ENCODE data around the gene MICAL2.
A peak's percentile ranks its signal among the peaks of the same experiment; 100 is the strongest.

The MICAL2 gene

DNA sequence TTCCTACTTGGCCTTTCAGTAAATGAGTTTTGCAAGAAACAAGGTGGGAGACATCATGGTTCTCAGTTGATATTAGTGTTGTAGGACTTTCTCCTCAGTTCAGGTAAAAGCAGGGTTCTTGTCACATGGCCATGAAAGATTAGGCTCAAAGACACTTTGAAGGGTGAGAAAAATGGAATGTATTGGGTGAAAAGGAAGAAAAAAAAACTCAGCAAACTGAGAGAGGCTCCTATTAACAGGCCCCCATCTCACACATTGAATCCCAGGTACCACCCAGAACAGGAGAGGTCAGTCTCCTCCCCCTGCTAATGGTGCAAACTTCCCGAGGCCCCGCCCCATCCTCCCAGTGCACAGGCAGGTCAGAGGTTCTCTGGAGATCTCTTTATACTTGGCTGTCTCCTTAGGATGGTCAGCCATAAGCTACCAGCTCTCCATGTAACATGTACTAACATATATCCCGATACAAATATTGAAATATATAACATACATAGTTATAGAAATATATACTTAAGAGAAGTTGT lies 62.2 kb downstream of the MICAL2 start:
- no peak for DNase-seq

DNA sequence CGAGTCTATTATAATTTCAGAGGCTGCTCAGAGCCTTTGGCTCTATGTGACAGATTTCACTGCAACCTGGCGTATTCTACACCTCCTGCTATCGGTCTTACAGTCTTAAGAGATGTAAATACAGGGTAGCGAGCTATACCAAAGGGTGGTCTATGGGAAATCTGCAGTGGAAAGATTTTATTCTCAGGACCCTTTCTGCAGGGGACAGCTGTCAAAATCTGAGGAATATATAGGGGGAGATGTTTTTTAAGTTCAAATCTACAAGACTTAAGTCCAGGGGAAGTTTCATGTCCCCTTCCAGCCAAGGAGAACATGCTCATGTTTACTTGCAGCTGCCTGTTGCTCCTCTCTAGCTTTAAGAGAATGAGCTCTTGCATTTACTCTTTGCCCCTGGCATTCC lies 62.7 kb downstream of the MICAL2 start:
- DNase-seq, result no peak

DNA sequence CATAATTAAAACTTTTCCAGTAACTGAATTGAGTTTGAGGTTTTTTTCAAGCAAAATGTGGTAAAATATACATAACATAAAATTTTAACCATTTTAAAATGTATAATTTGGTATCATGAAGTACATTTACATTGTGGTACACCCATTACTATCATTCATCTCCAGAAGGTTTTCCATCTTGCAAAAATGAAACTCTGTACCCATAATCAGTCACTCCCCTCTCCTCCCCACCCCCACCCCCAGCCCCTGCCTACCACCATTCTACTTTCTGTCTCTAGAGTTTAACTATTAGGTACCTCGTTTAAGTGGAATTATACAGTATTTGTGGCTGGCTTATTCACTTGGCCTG lies 63.7 kb downstream of the MICAL2 start:
- no peak for DNase-seq

DNA sequence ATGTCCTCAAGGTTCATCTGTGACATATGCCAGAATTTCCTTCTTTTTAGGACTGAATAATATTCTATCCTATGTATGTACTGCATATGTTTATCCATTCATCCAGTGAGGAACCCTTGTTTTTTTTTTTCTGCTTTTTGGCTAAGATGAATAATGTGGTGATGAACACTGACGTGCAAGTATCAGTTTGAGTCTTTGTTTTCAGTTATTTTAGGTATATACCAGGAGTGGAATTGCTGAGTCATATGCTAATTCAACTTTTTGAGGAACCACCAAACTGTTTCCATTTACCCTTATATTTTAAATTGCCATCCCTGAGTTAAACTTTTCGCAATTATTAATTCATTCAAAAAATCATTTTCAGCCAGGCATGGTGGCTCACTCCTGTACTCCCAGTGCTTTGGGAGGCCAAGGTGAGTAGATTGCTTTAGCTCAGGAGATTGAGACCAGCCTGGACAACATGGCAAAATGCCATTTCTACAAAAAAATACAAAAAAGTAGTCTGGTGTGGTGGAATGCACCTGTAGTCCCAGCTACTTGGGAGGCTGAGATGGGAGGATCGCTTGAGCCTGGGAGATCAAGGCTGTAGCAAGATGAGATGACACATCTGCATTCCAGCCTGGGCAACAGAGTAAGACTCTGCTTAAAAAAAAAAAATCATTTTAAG lies 64.2 kb downstream of the MICAL2 start:
- DNase-seq, result peak in 3 of 4 experiments; percentile 40 to 88 (median 71)

DNA sequence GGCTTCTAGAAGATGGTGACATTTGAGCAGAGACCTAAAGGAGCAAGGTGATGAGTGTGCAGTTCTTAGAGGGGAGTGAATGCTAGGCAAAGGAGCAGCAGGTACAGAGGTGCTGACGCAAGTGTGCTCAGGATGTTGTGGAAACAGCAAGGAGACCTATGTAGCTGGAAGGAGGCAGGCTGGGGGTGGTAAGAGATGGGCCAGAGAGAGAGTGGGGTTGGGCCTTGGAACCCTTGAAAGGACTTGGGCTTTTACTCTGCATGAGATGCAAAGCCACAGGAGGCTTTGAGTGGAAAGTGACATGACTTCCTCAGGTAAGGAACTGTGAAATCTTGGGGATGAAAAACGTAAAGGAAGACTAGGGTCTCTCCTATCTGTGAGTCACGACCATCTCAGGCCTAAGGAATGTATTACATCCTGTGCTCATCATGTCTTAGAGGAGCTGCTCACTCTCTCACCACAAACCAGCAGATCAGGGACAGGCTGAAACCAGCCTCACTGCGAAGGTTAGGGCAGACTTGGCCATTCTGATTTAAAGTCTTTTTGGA lies 65.4 kb downstream of the MICAL2 start:
- no peak for DNase-seq

DNA sequence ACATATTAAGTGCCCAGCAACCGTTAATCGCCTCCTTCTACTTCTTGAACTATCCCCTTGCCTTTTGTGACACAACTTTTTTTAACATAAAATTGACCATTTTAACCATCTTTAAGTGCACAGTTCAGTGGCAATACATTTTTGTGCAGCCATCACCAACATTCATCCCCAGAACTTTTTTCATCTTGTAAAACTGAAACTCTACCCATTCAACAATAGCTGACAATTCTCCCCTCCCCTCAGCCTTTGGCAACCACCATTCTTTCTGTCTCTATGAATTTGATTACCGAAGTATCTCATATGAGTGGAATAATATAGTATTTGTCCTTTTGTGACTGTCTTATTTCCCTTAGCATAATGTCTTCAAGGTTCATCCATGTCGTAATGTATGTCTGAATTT lies 66.0 kb downstream of the MICAL2 start:
- DNase-seq, result no peak

DNA sequence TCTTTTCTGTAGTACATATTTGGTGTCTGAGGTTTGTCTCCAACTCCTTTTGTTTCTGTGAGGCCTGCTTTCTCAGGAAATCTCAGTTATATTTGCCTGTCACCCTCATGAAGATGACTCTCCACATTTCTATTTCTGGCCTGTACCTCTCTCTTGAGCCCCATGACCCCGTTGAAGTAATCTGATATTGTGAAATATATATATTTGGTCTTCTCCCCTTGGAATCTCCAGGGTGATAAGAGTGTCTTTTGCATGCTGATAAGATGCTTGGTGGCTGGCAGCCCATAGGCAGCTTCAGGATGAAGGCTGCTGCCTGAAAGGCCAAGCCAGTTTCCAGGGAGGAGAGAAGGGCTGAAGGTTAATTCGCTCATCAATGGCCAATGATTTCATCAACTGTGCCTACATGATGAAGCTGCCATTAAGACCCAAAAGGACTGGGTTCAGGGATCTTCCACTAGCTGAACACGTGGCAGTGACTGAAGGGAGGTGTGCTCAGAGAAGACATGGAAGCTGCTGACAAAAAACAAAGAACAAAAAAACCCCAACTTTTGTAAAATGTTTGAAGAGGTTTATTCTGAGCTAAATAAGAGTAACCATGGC lies 67.4 kb downstream of the MICAL2 start:
- peak in 2 of 4 experiments; percentile 36 to 52 for DNase-seq

DNA sequence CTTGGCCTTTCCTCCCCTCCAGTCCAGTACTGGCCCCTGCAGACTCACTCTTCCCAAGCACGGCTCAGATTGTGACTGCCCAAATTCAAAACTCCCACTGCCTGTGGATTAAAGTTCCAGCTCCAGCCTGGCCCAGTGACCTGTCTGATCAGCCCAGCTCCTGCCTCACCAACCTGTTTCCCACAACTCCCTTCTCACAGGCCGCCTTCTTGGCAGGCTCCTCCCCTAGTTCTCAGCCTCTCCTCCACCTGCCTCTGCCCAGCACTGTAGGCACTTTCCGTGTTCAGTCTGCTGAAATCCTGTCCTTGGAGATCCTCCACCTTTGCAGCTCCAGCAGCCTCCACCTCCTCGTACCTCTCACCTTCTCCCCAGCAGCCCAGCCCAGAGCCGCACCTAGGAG lies 68.6 kb downstream of the MICAL2 start:
- DNase-seq, result no peak

DNA sequence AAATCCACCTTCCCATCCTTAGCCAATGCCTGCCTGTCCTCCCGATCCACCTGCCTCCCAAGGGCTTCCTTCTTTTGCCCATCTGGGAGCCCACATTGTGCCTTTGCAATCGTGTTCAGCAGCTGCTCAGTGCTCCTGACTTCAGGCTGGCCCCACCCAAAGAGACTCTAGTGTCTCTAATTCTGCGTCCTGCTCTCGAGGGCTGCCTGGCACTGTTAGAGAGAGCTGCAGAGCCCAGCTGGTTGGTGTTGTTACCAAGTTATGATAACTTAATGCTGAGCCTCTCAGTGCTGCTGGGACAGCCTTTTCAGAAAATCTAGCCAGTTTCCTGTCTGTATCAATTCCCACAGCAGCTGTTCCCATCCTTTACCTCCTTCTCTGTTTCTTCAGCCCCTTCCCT lies 69.1 kb downstream of the MICAL2 start:
- DNase-seq, result no peak

DNA sequence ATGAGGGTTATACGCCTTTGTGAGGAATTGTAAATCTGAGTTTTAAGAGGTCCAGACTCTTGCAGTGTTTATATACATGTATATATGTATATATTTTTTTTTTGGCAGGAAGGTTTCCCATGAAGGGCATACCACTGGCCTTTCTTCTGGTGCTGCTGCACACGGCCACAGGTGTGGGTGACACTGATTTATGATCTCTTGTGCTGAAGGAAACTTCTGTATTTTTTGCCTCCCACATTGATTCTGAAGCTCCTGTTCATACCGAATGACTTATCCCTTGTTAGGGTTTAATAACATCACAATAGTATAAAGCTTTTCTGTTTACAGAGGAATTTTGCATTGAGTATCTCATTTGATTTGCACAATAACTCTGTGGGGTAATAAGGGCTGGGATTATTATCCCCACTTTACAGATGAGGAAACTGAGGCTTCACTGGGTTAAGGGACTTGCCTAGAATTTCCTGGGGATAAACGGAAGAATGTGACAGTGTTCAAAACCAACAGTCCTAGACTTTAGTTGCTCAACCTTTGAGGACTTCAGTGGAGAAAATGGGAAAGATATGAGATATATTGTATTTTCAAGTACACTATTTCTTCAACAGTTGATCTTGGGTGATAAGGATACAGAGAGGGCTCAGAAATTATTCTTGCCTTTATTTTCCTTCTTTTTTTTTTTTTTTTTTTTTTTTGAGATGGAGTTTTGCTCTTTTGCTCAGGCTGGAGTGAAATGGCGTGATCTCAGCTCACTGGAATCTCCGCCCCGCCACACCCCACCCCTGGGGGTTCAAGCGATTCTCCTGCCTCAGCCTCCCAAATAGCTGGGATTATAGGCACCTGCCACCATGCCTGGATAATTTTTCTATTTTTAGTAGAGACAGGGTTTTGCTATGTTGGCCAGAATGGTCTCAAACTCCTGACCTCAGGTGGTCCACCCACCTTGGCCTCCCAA lies 70.1 kb downstream of the MICAL2 start:
- DNase-seq, result no peak

DNA sequence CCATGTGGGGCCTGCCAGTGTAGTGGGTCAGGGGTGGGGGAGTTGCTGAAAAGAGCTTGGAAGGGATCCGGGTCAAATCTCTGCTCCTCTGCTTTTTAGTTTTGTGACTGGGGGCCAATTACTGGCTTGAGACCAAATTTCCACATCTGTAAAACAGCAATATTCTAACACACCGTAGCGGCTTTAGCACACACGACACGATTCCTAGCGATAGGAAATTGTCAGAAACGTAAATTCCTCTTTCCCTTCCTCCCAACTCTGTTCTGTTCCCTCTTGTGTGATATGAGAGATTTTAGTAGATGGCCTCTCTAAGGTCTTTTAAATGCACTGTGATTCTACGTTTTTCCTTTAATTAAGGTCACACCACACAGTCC lies 71.9 kb downstream of the MICAL2 start:
- DNase-seq, result no peak

DNA sequence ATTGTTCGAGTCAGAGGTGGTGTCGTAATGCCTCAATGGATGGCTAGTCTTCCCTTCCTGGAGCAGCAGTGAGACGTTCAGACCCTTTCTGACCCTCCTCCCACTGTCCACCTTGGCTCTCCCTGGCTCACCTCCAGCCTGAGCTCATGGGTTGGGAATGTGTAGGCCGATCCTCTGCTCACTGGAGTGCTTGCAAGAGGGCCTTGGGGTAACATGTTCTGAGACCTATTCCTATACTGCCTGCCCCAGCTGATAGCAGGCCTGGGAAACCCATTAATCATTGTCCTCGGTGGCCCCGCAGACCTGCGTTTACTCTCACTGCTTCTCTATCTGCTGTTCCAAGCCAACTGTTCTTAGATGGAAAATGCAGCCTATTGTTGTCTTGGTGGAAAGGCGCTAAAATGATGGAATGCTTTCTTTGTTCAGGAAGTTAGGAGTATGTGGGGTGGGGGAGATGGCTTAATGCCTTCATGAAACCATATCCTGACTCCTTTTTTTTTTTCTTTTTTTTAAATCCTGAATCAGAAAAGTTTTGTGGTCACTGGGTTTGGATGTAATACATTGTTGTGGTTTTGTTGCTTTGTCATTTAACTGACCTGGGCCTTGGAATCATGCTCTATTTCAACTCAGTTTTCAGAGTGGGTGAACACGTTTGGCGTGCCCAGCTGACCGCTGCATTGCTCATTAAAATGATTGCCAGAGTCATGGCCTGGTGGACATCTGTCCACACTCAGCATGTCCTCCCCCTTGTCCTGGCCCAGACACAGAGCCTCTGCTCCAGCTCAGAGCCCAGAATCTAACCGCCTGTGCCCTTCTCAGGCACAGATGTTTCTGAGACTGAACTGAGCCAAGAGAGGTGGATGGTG lies 72.5 kb downstream of the MICAL2 start:
- peak in 2 of 4 experiments; percentile 24 to 41 for DNase-seq

DNA sequence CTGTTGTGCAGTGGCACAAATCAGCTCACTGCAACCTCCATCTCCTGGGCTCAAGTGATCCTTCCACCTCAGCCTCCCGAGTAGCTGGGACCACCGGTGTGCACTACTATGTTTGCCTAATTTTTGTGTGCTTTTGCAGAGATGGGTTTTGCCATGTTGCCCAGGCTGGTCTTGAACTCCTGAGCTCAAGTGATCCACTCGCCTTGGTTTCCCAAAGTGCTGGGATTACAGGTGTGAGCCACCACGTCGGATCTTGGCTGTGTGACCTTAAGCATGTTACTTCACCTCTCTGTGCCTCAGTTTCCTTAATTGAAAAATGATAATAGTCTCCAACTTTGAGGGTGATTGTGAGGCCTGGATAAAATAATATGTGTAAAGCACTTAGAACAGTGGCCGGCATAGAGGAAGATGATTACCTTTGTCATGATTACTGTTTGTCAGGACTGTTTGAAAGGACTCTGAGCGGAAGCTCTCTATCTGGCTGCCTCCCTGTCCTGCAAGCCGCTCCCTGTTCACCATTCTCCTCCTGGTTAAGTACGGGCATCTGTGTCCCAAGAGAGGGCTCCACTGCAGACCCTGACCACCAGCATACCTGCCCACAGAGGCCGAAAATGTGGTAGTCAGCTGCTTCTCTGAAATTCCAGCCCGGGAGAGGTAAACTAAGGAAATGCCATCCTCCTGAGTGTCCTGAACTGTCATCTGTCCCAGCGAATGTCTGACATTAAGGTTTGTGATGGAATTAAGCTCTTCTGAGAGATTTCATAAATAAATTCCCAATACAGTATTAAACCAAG lies 73.6 kb downstream of the MICAL2 start:
- DNase-seq, result no peak

DNA sequence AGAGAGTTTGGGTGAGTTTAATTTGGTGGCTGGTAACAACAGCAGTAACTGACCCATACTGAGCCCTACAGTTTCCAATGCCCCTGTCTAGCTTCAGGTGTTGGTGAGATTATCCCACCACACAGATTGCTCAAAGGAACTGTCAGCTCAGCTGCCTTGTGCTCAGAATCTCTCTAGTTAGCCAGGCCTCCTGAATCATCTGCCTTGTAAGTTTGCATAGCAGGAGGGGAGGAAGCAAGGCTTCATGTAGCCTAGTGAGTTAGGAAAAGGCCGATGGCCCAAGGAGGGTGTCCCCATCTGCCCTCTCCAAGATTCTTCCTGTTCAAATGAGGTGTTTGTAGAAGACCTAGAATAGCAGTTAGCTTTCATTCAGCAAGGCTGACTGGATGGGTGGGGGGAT lies 74.3 kb downstream of the MICAL2 start:
- DNase-seq, result no peak

DNA sequence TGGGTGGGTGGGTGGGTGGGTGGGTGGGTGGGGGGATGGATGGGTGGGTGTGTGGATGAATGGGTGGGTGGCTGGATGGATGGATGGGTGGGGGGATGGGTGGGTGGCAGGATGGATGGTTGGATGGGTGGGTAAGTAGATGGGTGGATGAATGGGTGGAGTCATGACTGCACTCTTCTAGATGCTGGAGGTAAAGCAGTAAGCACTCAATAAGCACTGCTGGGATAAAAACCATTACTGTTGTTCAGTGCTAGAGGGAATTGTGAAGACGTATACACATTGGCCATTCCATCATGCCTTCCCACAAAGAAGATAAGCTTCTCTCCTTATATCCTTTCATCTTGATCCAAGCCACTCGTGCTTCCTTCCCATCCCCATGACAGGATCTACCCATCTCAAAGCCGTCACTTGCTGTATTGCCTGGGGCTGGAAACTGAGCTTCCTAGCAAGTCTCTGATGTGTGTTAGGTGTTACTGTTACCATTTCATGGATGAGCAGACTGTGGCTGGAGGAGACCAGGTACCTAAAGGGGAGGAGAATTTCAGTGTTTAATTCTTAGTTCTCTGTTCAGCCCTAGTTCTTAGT lies 74.8 kb downstream of the MICAL2 start:
- no peak for DNase-seq

DNA sequence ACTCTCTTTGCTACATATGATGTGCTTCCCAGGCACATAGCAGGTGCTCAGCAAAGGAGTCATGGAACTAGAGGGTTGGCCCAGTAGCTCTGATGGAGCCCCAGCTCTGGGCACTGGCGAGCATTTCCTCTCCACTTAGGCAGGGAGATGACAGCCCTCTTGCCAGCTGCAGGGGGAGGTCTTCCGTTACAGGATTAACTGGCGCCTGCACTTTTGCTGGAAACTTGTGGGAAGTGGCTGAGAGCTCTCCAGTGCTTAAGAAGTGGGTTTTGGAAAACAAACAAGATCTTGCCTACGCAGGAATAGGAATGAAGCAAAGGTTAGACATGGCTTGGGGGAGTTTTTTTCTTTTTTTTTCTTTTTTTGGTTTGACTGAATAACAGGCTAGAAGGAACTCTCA lies 75.5 kb downstream of the MICAL2 start:
- peak in 1 of 4 experiments; percentile 13 for DNase-seq

DNA sequence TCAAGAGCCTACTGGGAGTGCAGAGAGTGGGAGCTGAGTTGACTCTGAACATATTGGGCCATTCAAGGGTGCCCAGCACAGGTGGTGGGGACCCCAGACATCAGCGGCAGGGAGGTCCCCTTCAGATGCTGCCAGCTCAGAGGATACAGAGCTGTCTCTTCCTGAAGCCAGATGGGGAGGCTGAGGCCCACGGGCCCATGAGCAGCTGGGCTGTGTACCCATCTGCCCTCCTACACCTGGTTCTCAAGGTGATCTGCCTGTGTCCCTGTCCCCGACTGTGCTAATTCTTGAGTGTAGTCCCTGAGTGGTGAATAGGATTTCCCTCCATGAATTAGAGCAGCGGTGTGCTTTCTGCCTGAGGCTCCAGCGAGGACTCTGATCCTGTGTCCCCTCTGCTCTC lies 76.3 kb downstream of the MICAL2 start:
- no peak for DNase-seq

DNA sequence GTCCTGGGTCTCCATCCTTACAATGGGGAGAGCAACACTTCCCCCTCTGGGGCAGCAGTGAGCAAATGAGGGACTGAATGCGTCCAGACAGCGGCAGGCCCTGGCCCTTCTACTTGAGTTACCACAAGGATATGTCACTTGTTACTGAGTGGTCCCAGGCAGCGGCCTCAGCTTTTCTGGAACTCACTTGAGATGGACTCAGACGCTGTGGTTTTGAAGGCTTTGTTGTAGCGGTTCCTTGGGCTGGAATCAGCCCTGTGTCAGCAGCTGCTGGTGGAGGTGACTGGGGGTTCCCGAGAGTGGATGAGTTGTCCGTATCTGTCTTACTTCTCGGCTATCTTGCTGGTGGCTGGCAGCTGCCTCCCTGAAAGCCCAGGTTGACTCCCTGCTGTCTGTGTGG lies 77.0 kb downstream of the MICAL2 start:
- no peak for DNase-seq

DNA sequence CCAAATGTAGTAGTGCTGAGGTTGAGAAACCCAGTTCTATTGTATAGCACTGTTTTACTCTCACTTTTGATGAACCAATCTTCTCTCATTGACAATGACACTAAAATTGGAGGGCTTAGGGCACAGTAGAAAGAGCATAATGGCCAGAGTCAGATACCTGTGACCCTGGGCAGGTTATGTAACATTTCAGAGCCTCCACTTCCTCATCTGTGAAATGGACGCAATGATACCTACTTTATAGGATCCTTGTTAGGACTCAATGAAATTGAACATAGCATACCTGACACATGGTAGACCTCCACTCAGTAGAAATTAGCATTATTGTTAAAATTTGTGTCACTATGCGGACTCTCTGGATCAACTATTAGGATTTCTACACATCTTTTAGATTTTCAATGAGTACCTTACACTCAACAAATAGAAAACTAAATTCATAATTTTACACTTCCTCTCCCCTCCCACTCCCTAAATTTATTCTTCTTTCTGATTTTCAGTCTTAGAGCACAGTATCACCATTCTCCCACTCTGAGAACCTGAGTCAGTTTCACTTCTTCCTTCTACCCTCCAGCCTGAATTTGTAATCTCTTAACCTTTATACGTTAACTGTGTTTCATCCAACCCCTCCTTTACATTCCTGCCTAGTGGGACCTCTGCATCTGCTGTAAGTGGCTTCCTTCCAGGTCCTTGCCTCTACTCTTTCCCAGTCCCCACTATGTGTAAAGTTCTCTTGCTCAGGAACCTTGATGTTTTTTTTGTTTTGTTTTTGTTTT lies 78.3 kb downstream of the MICAL2 start:
- peak in 2 of 4 experiments; percentile 35 to 53 for DNase-seq
